GM12864 (cell line): ENCODE measurements around the gene MAPK6.

ENCODE experiments used
- DNase-seq: peaks from one replicate; pipeline ENCODE4 v3.0.0-alpha.2; 2011; ENCODE audit warnings: low read depth
- H3K4me3 ChIP-seq: 2 replicates; pipeline ENCODE4 v1.5.1; 2011; ENCODE audit warnings: mild to moderate bottlenecking, low read depth, low read length, control low read depth
- CTCF ChIP-seq: IDR thresholded peaks from 2 replicates; pipeline ENCODE4 v1.5.1; 2011; ENCODE audit warnings: low read depth, mild to moderate bottlenecking, moderate library complexity, low read length, control low read depth, inconsistent platforms; ENCODE audit errors: missing control alignments

The MAPK6 gene

GRCh38 chr15:52101542-52102323, 82.7 kb downstream of the MAPK6 start:
- TF ChIP-seq CTCF = no peak
- H3K4me3 ChIP-seq = no peak overlapping the region; the same call in 1 of the 2 replicates
- DNase-seq = no peak

- DNase-seq = no peak
- no peak overlapping the region; the same call in 1 of the 2 replicates for H3K4me3 ChIP-seq
- no peak for TF ChIP-seq CTCF
Observed at GRCh38 chr15:52102463-52102862, 83.4 kb downstream of the MAPK6 start.

- DNase-seq = peak; percentile 73
- H3K4me3 ChIP-seq = no peak overlapping the region
Observed at GRCh38 chr15:52103217-52104207, 84.5 kb downstream of the MAPK6 start.

GRCh38 chr15:52104532-52105004, 85.5 kb downstream of the MAPK6 start:
- DNase-seq = peak; percentile 59
- H3K4me3 ChIP-seq = no peak overlapping the region
- no peak for TF ChIP-seq CTCF

More at GRCh38 chr15:52103217-52104207, 84.5 kb downstream of the MAPK6 start:
- no peak for TF ChIP-seq CTCF

GRCh38 chr15:52105846-52106245, 86.8 kb downstream of the MAPK6 start:
- no peak for TF ChIP-seq CTCF
- no peak for DNase-seq
- no peak overlapping the region for H3K4me3 ChIP-seq

GRCh38 chr15:52106641-52107040, 87.6 kb downstream of the MAPK6 start:
- TF ChIP-seq CTCF = no peak
- no peak for DNase-seq
- no peak overlapping the region for H3K4me3 ChIP-seq
